Central memory CD4-positive, alpha-beta T cell (primary cell): ENCODE results near the gene TEK.
"Not testable (repeated sequence)": the region's sequence is repeated elsewhere in the genome, so short reads cannot be mapped to it uniquely, and the experiment has no call there.

ENCODE experiments used
- DNase-seq: peaks from one replicate; pipeline ENCODE4 v3.0.0; 2022
- total RNA-seq, 3 experiments: gene quantifications; one replicate each; lab custom pipeline; 2026; lab: John Stamatoyannopoulos, UW

TEK gene
- 0 reads per million in 3 experiments for total RNA-seq

- DNase-seq: no peak
These were observed at the start of gene TEK for GRCh38 chr9:27108981-27109541. TSS of gene TEK (plus strand) at chr9:27109225. CDS start at chr9:27109591, 366 bp downstream.

- DNase-seq: no peak
These were observed 49.6 kb upstream of the TEK start for GRCh38 chr9:27059412-27059811.

DNA sequence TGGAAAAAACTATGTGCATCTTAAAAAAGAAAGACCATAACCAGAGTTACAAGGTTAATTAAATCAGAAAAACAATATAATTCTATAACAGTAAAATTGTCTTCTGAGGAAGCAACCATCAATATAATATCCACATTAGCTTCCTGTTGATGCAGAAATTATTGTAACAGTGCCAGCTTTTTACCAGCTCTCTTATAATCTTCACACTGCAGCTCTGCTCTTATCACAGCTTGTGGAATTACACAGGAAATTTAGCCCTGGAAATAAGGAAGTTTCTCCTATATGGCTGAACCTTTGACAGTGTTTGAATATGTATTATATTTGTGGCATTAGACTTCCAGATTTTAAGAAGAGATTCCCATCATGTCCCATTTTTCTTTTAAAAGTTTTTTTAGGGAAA is 49.1 kb upstream of the TEK start:
- DNase-seq: no peak

DNA sequence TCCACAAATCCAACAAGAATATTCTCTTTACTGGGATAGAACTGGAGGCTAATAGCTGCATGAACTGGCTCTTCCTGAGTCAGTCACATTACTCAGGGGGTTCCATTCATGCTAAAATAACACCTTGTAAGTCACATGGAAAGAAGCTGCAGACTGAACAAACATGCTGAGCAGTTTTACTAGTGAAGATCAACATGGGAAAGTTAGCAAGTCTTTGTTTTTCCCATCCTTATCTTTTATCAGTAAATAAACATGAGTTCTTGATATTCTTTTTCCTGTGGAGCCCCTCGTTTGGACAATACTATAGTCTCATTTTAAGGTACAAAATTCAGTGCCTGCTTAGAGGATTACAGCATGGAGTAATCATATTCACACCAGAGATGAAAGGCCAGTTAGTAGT is 43.7 kb upstream of the TEK start:
- DNase-seq: no peak

DNA sequence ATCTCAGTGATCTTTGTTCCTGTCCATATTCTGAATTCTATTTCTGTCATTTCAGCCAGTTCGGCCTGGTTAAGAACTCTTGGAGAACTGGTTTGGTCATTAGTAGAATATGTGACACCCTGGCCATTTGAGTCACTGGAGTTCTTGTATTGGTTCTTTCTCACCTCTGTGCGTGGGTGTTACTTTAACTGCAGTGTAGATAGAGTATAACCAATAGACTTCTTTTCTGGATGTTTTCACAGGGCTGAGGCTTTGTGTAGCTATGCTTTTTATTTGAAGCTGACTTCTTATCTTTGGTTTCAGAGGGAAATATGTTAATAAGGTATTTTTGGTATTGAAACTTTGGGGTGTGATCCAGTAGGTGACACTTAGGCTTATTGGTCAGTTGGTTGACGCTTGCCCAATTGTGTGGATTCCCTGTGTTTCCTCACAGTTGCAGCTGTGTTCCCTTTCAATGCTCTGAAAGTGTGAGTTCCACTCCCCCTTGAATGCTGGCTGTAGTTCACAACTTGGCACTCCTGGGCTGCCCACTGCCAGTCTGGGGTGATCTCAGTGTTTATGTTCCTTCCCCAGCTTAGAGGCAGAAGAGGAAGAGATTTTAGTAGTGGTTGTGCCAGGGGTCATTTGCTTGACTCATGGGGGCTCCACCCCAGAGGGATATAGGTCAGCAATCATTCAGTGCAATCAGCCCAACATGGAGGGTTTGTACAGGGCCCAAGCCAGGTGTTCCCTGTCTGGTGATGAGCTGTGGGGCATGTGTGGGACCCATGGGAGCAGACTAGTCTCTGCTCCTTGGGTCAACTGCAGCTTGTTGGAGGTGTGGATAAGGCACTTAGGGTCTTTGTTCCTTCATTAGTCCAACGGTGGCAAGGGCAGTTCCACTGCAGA is 34.9 kb upstream of the TEK start:
- DNase-seq: no peak

DNA sequence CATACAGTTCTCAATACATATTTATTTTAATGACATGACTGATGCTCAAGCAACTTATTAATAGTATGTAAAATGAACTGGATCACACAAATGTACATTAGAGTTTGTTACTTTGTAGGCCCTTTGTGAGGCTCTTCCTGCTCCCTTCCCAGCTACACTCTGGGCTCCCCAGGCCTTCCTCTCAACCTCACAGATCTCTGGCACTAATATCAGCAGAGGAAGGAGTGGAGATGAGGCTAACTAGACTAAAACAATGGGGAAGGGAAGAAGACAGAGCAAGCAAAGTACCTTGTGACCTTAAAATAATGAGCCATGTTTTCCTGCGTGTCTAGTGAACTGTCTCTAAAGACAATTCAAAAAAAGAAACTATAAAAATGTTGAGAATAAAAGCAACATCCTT is 30.3 kb upstream of the TEK start:
- no peak for DNase-seq

- no peak for DNase-seq
These were observed 23.6 kb upstream of the TEK start for GRCh38 chr9:27085456-27085855.

- DNase-seq: no peak
These were observed 22.0 kb upstream of the TEK start for GRCh38 chr9:27086818-27087680.

GRCh38 chr9:27088981-27089380 is 20.0 kb upstream of the TEK start:
- no peak for DNase-seq

GRCh38 chr9:27089706-27090105 is 19.3 kb upstream of the TEK start:
- DNase-seq: no peak

GRCh38 chr9:27090231-27090630 is 18.8 kb upstream of the TEK start:
- no peak for DNase-seq

DNA sequence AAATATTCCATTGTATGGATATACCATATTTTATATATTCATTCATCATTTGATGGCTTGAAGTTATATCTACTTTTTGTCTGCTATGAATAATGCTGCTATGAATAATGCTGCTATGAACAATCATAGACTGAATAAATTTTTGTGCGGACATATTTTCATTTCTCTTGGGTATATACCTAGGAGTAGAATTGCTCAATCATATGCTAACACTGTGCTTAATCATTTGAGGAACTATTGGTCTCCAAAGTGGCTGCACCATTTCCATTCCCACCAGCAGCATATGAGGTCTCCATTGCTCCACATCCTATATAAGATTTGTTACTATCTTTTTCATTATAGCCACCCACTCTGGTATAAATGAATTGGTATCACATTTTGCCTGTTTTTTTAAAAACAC is 18.3 kb upstream of the TEK start:
- no peak for DNase-seq

DNA sequence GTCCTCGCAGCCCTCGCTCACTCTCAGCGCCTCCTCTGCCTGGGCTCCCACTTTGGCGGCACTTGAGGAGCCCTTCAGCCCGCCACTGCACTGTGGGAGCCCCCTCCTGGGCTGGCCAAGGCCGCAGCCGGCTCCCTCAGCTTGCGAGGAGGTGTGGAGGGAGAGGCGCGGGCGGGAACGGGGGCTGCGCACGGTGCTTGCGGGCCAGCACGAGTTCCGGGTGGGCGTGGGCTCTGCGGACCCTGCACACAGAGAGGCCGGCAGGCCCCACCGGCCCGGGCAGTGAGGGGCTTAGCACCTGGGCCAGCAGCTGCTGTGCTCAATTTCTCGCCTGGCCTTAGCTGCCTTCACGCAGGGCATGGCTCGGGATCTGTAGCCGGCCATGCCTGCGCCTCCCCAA is 16.5 kb upstream of the TEK start:
- DNase-seq: not testable (repeated sequence)

GRCh38 chr9:27093384-27094067 is 15.5 kb upstream of the TEK start:
- DNase-seq: not testable (repeated sequence)

DNA sequence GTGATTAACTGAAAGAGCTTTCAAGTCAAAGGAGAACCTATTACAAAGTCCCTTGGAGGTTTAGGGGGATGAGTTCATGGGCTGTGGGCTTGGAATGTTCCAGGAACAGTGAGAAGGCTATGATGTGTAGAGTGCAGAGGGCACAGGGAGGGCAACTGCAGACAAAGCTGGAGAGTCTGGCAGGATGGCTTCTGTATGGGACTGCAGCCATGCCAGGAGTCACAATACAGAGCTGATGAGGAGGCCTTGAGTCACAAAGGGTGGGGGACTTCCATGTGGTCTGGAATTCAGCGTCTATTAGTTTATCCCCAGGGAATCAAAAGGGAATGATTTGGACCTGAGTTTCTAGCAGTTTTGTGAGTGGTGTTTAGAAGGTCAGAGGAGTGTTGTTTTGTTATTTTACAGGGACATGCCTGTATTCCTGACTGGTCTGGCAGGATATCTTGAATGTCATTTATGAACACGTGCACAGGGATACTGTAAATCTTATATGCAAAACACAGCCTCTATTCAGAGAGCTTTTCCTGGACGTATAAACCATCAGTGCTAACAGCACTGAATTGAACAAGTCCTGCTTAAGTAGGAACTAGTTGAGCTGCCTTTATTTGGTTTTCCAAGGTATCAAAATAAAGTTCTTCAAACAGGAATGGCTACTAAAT is 14.3 kb upstream of the TEK start:
- no peak for DNase-seq

- no peak for DNase-seq
These were observed 1.8 kb upstream of the TEK start for GRCh38 chr9:27107241-27107640.

DNA sequence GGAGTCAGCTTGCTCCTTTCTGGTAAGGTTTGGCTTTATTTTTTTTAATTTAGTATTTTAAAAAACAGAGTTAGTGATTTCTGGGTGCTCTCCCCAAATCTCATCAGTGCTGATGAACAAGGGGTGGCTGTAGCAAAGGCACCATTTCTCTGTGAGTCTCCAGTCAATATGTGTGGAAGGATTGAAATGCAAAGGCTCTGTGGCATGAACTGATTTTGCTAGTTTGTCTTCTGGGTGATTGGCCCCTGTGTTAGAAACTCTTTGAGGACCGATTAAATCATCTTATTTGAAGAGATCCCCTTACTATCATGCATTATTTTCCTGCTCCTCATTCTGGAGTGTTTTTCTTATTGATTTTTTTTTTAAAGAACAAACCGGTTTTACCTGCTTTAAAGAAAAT is 596 bp downstream of the TEK start:
- no peak for DNase-seq

GRCh38 chr9:27110181-27110580 is 1.2 kb downstream of the TEK start:
- DNase-seq: no peak

DNA sequence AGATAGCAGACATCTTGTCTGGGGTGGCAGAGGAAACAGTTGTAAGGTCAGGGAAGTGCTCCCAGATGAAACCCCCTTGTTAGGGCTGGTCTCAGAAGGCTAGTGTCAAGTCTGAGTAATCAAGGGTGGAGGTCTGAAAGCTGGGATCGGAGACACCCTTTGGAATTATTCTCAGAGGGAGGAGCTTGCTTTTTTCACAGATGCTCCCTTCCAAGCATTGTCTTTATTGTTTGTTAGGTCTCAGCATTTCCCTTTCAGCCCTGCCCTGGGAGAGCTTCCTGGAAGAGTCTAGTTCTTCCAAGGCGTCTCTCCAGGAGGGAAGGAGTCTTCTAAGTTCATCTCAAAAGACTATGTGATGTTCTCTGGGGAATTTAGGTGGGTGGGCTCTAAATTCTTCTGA is 3.2 kb downstream of the TEK start:
- no peak for DNase-seq

- no peak for DNase-seq
These were observed 8.6 kb downstream of the TEK start for GRCh38 chr9:27117489-27118135.

DNA sequence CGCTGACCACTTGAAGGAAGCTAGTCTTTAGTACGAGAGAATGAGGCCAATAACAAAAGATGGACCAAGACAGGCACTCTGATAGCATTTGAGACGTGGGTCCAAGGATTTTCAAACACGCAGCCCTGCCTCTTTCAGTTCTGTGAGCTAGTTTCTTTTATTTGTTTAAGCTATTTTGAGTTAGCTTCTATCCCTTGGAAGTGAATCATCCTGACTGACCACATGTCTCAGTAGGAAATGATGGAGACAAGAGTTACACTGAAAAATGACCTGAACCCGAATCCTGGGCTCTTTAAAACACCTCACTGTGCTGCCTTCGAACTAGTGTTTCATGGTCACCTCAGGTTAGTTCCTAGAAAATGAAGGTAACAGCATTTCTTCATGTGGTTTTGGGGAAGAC is 9.9 kb downstream of the TEK start:
- no peak for DNase-seq

- no peak for DNase-seq
These were observed 15.1 kb downstream of the TEK start for GRCh38 chr9:27124151-27124550.
